SK-N-SH (cell line): Measurements from ENCODE around the gene C17orf113. TPM values are rescaled to one million over a fixed set of nuclear protein-coding genes. Genes with fewer than 3 reads are reported as not detected.

ENCODE experiments used
- CTCF ChIA-PET: fragments of 300-600, 350-600 bp; formaldehyde crosslinking; extraction: SDS; loops from one replicate; lab custom pipeline; 2021; lab: Yijun Ruan, JAX
- POLR2A ChIA-PET: fragments of 350-600 bp; sonication (Branson Sonifier 250); formaldehyde crosslinking; extraction: SDS; loops from one replicate; lab custom pipeline; 2020; ENCODE audit warnings: antibody characterized with exemption, inconsistent platforms; lab: Yijun Ruan, JAX
- DNase-seq: peaks from one replicate; pipeline ENCODE4 v3.0.0; 2012
- H2AFZ ChIP-seq: fragments of 200-600 bp; sonication (generic); 2 replicates; pipeline ENCODE4 v1.8.1; 2016; ENCODE audit warnings: antibody characterized with exemption, mild to moderate bottlenecking, low read depth
- H3F3A ChIP-seq: fragments of 200-600 bp; sonication (generic); replicated peaks from 2 replicates; pipeline ENCODE3; 2016; ENCODE audit warnings: antibody characterized with exemption, mild to moderate bottlenecking; ENCODE audit not compliant: insufficient read depth
- H3K27ac ChIP-seq, 2 experiments: fragments of 200-500 bp in 1 of 2; fragments of 200-600 bp in 1 of 2; sonication (Bioruptor generic) in 1 of 2; sonication (generic), shearing (Covaris generic) in 1 of 2; 2 replicates each; pipeline versions ENCODE4 v1.5.1 to v1.6.1; 2014 to 2016; ENCODE audit warnings: low read depth in 2 of 2, inconsistent platforms in 1 of 2, low read length in 1 of 2, mild to moderate bottlenecking in 1 of 2, mixed read lengths in 1 of 2
- H3K27me3 ChIP-seq: fragments of 200-600 bp; sonication (generic), shearing (Covaris generic); 2 replicates; pipeline ENCODE4 v1.6.1; 2016; ENCODE audit warnings: mixed run types; ENCODE audit not compliant: insufficient read depth
- H3K36me3 ChIP-seq, 2 experiments: fragments of 200-500 bp in 1 of 2; fragments of 200-600 bp in 1 of 2; sonication (Bioruptor generic) in 1 of 2; sonication (generic) in 1 of 2; replicated peaks in 1 of 2; 2 replicates each; pipeline versions ENCODE3 to v1.5.1; 2014 to 2016; ENCODE audit warnings: low read length in 1 of 2, mild to moderate bottlenecking in 1 of 2; ENCODE audit not compliant: insufficient read depth in 2 of 2, control insufficient read depth in 1 of 2
- H3K4me1 ChIP-seq, 2 experiments: fragments of 200-500 bp in 1 of 2; fragments of 200-600 bp in 1 of 2; sonication (Bioruptor generic) in 1 of 2; sonication (generic), shearing (Covaris generic) in 1 of 2; 2 replicates each; pipeline versions ENCODE4 v1.5.1 to v1.6.1; 2014 to 2016; ENCODE audit warnings: low read depth in 1 of 2, low read length in 1 of 2, mixed run types in 1 of 2; ENCODE audit not compliant: insufficient read depth in 2 of 2, control insufficient read depth in 1 of 2
- H3K4me2 ChIP-seq: fragments of 200-600 bp; sonication (generic), shearing (Covaris generic); 2 replicates; pipeline ENCODE4 v1.6.1; 2017; ENCODE audit warnings: mixed run types
- H3K4me3 ChIP-seq, 2 experiments: fragments of 200-500 bp in 1 of 2; fragments of 200-600 bp in 1 of 2; sonication (Bioruptor generic) in 1 of 2; sonication (generic), shearing (Covaris generic) in 1 of 2; 2 replicates each; pipeline versions ENCODE4 v1.5.1 to v1.8.1; 2014 to 2016; ENCODE audit warnings: low read depth in 2 of 2, inconsistent platforms in 1 of 2, low read length in 1 of 2, mild to moderate bottlenecking in 1 of 2, mixed read lengths in 1 of 2, moderate library complexity in 1 of 2
- H3K79me2 ChIP-seq: fragments of 200-600 bp; sonication (generic); 2 replicates; pipeline ENCODE4 v1.8.1; 2017; ENCODE audit warnings: mild to moderate bottlenecking; ENCODE audit not compliant: insufficient read depth
- H3K9ac ChIP-seq: fragments of 200-600 bp; sonication (generic); 2 replicates; pipeline ENCODE4 v1.6.1; 2017; ENCODE audit warnings: mixed run types
- H3K9me2 ChIP-seq: fragments of 200-600 bp; sonication (generic); 2 replicates; pipeline ENCODE4 v1.6.1; 2017; ENCODE audit warnings: mixed run types
- H3K9me3 ChIP-seq: fragments of 200-600 bp; sonication (generic); 2 replicates; pipeline ENCODE4 v1.6.1; 2017; ENCODE audit warnings: mixed run types, mild to moderate bottlenecking, moderate library complexity
- H4K20me1 ChIP-seq: fragments of 200-600 bp; sonication (generic); 2 replicates; pipeline ENCODE4 v1.6.1; 2017; ENCODE audit warnings: mild to moderate bottlenecking, mixed run types; ENCODE audit not compliant: insufficient read depth
- CTCF ChIP-seq: fragments of 200-600 bp; sonication (generic); IDR thresholded peaks from 2 replicates; pipeline ENCODE4 v1.6.1; 2017; ENCODE audit warnings: antibody characterized with exemption, mild to moderate bottlenecking, moderate library complexity
- ELF1 ChIP-seq: IDR thresholded peaks from 2 replicates; pipeline ENCODE4 v1.4.0; 2012
- EZH2phosphoT487 ChIP-seq: fragments of 200-600 bp; sonication (generic); IDR thresholded peaks from 2 replicates; pipeline ENCODE4 v1.6.1; 2017; ENCODE audit warnings: low read depth, mixed run types, mild to moderate bottlenecking, antibody characterized with exemption, moderate library complexity, borderline replicate concordance
- FOSL2 ChIP-seq: IDR thresholded peaks from 2 replicates; pipeline ENCODE4 v1.4.0; 2012; ENCODE audit warnings: low read depth, mild to moderate bottlenecking, moderate library complexity, borderline replicate concordance
- FOXJ3 ChIP-seq: sonication (generic); formaldehyde crosslinking; IDR thresholded peaks from 2 replicates; pipeline ENCODE4 v1.5.1; 2020; ENCODE audit warnings: mild to moderate bottlenecking, missing genetic modification reagents
- JUND ChIP-seq: IDR thresholded peaks from 2 replicates; pipeline ENCODE4 v1.4.0; 2012
- MAX ChIP-seq: IDR thresholded peaks from 2 replicates; pipeline ENCODE4 v1.4.0; 2012; ENCODE audit warnings: low read depth
- MEF2A ChIP-seq: IDR thresholded peaks from 2 replicates; pipeline ENCODE4 v1.4.0; 2012; ENCODE audit warnings: low read depth, borderline replicate concordance
- MXI1 ChIP-seq: IDR thresholded peaks from 2 replicates; pipeline ENCODE4 v1.6.1; 2012; ENCODE audit warnings: mild to moderate bottlenecking, low read depth, low read length, improper control_type of control experiment
- NRF1 ChIP-seq: IDR thresholded peaks from 2 replicates; pipeline ENCODE4 v1.6.1; 2012; ENCODE audit warnings: low read depth, mild to moderate bottlenecking, low read length
- PBX3 ChIP-seq: IDR thresholded peaks from 2 replicates; pipeline ENCODE4; 2012
- RAD21 ChIP-seq: IDR thresholded peaks from 2 replicates; pipeline ENCODE4 v1.6.1; 2012; ENCODE audit warnings: mild to moderate bottlenecking, low read length
- REST ChIP-seq: IDR thresholded peaks from 2 replicates; pipeline ENCODE4 v1.6.1; 2012; ENCODE audit warnings: mild to moderate bottlenecking, low read depth, low read length, moderate library complexity
- RFX5 ChIP-seq: IDR thresholded peaks from 2 replicates; pipeline ENCODE4 v1.6.1; 2012; ENCODE audit warnings: mild to moderate bottlenecking, improper control_type of control experiment, low read length
- RXRA ChIP-seq: IDR thresholded peaks from 2 replicates; pipeline ENCODE4 v1.4.0; 2012; ENCODE audit warnings: low read depth, mild to moderate bottlenecking, borderline replicate concordance
- SIN3A ChIP-seq: IDR thresholded peaks from 2 replicates; pipeline ENCODE4 v1.6.1; 2012; ENCODE audit warnings: low read depth, mild to moderate bottlenecking, low read length, moderate library complexity, borderline replicate concordance
- TCF12 ChIP-seq: IDR thresholded peaks from 2 replicates; pipeline ENCODE4 v1.4.0; 2012
- USF2 ChIP-seq: fragments of 150-350 bp; IDR thresholded peaks from 2 replicates; pipeline ENCODE4 v1.6.1; 2017; ENCODE audit warnings: antibody characterized with exemption, low read length, low read depth, borderline replicate concordance
- ZBTB33 ChIP-seq: IDR thresholded peaks from 2 replicates; pipeline ENCODE4 v1.4.0; 2012; ENCODE audit warnings: low read depth, borderline replicate concordance
- WGBS: methylation state at CpG from one replicate; pipeline ENCODE4 v1.1.6; 2017; ENCODE audit warnings: low lambda C conversion rate; 5-methylcytosine and 5-hydroxymethylcytosine counted together
- polyA plus RNA-seq, 3 experiments: library from polyadenylated mRNA; depleted of rRNA; stranded (reverse); fragments of >200 nt; gene quantifications; 2 replicates each; pipeline ENCODE4 v1.2.3, GENCODE V29; 2012

The C17orf113 gene
- polyA plus RNA-seq, 1 of the 3 experiments (the other 2 are of a cell fraction) = 0.44 TPM

- no peak for TF ChIP-seq ZBTB33
- no peak for TF ChIP-seq MXI1
- TF ChIP-seq ELF1 = no peak
Observed at GRCh38 chr17:42065201-42065600, 14.8 kb upstream of the C17orf113 start (continued).

GRCh38 chr17:42062681-42063080 is 12.3 kb upstream of the C17orf113 start:
- WGBS = 90% methylated on average over 7 of the region's 14 CpGs
- no peaks in the 10 kb centered on the region for H4K20me1 ChIP-seq
- no peaks in the 10 kb centered on the region for H3F3A ChIP-seq
- CTCF ChIA-PET = interaction anchor here (0.9 to 2.1 kb wide), 5 partner anchors 10 to 46 kb away, joined by 3 to 12 read pairs (median 4); no protein-coding TSS in a partner anchor
- POLR2A ChIA-PET = no interaction called here
- TF ChIP-seq ZBTB33 (no peak), EZH2phosphoT487 (no peak), MXI1 (no peak), TCF12 (no peak), REST (no peak), MEF2A (no peak), JUND (no peak), USF2 (no peak), PBX3 (no peak), CTCF (no peak), FOSL2 (no peak), RXRA (no peak), NRF1 (no peak), SIN3A (no peak), RFX5 (no peak), FOXJ3 (CRISPR knock-in tag) (no peak), RAD21 (no peak), MAX (no peak)
- no peaks in the 10 kb centered on the region for H3K79me2 ChIP-seq
- no peaks in the 10 kb centered on the region for H3K27me3 ChIP-seq
- H3K9ac ChIP-seq = no peak overlapping the region
- no peak overlapping the region for H3K27ac ChIP-seq
- H3K9me3 ChIP-seq = no peaks in the 10 kb centered on the region
- H3K9me2 ChIP-seq = no peaks in the 10 kb centered on the region
- no peak overlapping the region for H2AFZ ChIP-seq
- H3K4me2 ChIP-seq = no peak overlapping the region
- peaks cover 0 to 4% of the 10 kb centered on the region in 2 experiments; a peak in 1 of 4 replicates for H3K4me1 ChIP-seq
- H3K36me3 ChIP-seq = no peaks in the 10 kb centered on the region
- H3K4me3 ChIP-seq = no peak overlapping the region
- no peak for DNase-seq
